Measurements from ENCODE around the gene ST6GAL1. TPM values are rescaled to one million over a fixed set of nuclear protein-coding genes. Genes with fewer than 3 reads are reported as not detected.

ST6GAL1 gene
- total and polyA plus RNA-seq, 10 of the 15 experiments (the other 5 are each of a cell fraction or from before 2014, with no cell fraction given): 74.2 to 248 (median 149) TPM

DNA sequence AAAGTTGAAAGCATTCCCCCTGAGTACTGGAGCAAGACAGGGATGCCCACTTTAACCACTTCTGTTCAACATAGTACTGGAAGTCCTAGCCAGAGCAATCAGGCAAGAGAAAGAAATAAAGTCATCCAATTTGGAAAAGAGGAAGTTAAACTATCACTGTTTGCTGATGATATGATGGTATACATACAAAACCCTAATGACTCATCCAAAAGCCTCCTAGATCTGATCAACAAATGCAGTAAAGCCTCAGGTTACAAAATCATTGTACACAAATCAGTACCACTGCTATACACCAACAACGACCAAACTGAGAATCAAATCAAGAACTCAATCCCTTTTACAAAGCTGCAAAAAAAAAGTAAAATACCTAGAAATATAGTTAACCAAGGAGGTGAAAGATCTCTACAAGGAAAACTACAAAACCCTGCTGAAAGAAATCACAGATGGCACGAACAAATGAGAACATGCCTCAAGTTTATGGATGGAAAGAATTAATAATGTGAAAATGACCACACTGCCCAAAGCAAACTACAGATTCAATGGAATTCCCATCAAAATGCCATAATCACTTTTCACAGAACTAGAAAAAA, 168.7 kb downstream of the ST6GAL1 start:
- Histone ChIP-seq H2AFZ (ENCODE audit: control insufficient read depth, low read depth, low read length) (no peak overlapping the region), H3K36me3 (ENCODE audit: control insufficient read depth in 2 of 2, insufficient read depth in 2 of 2, low read length in 1 of 2) (no peaks in the 10 kb centered on the region), H3K27ac (ENCODE audit: control insufficient read depth, insufficient read depth) (no peak overlapping the region), H3K27me3 (replicated peaks in 1 of 2; ENCODE audit: control insufficient read depth in 2 of 2, insufficient read depth in 2 of 2, low read length in 1 of 2) (no peaks in the 10 kb centered on the region), H3K4me3 (no peak overlapping the region), H3K4me2 (ENCODE audit: control insufficient read depth, insufficient read depth) (no peak overlapping the region), H3K79me2 (ENCODE audit: control insufficient read depth, insufficient read depth, low read length) (no peaks in the 10 kb centered on the region), H3K9me3 (replicated peaks; ENCODE audit: control insufficient read depth, insufficient read depth, low read length) (no peaks in the 10 kb centered on the region; the same call in 1 of the 3 replicates), H4K20me1 (ENCODE audit: control insufficient read depth, insufficient read depth) (no peaks in the 10 kb centered on the region), H3K9ac (ENCODE audit: control insufficient read depth, insufficient read depth, low read length) (no peak overlapping the region), H3K4me1 (ENCODE audit: control insufficient read depth, insufficient read depth, low read length) (0 out of 2 replicates have a peak, but pooled peaks cover 5% of the 10 kb centered on the region)
- FAIRE-seq (no peak), ATAC-seq (peak; percentile 77), DNase-seq (ENCODE audit: low read depth, low spot score) (no peak)
- no TSS peak for BruUV-seq (replicated peaks)
- RAD21 ChIA-PET (ENCODE audit: unreplicated experiment): no interaction called here
- SMC1A ChIA-PET (ENCODE audit: uncharacterized antibody, unreplicated experiment): interaction anchor here (1.3 kb wide), 1 partner anchor 12 kb away, joined by 6 read pairs; no protein-coding TSS in a partner anchor
- intact Hi-C loops (cut with micrococcal nuclease; ENCODE audit: unreplicated experiment): no loop called here
- 39% methylated on average over 2 of the region's 2 CpGs for WGBS (ENCODE audit: insufficient coverage, insufficient replicate concordance, low lambda C conversion rate, missing lambda C conversion rate)
- in situ Hi-C loops (cut with MboI): no loop called here
- CTCF ChIA-PET: no interaction called here
- POLR2A ChIA-PET: no interaction called here
- no peak for TF ChIP-seq CHD1 (IDR thresholded peaks at IDR 0.05; ENCODE audit: low read depth, low read length)
- TF ChIP-seq POLR2A (IDR thresholded peaks at IDR 0.05; ENCODE audit: low read depth, low read length): no peak
- no peak for TF ChIP-seq DPF2 (IDR thresholded peaks at IDR 0.05)
- TF ChIP-seq RELA (IDR thresholded peaks at IDR 0.05; ENCODE audit: borderline replicate concordance, partially characterized antibody): no peak
- no peak for TF ChIP-seq NBN (IDR thresholded peaks at IDR 0.05)
- TF ChIP-seq EZH2 (IDR thresholded peaks at IDR 0.05; ENCODE audit: borderline replicate concordance, control insufficient read depth, low read depth, low read length): no peak
- TF ChIP-seq MTA3 (IDR thresholded peaks at IDR 0.05; ENCODE audit: borderline replicate concordance, low read length): no peak
- no peak for TF ChIP-seq ZNF592 (IDR thresholded peaks at IDR 0.05)
- TF ChIP-seq ZSCAN29 (IDR thresholded peaks at IDR 0.05): no peak
- TF ChIP-seq IKZF2 (IDR thresholded peaks at IDR 0.05): no peak

Measured in GM12878 (cell line).